ENCODE measurements around the gene SLC1A2. TPM values are rescaled to one million over a fixed set of nuclear protein-coding genes. Genes with fewer than 3 reads are reported as not detected.

The SLC1A2 gene
- total and polyA plus RNA-seq, 4 donors: 0.35 to 17.0 (median 1.1) TPM

DNA sequence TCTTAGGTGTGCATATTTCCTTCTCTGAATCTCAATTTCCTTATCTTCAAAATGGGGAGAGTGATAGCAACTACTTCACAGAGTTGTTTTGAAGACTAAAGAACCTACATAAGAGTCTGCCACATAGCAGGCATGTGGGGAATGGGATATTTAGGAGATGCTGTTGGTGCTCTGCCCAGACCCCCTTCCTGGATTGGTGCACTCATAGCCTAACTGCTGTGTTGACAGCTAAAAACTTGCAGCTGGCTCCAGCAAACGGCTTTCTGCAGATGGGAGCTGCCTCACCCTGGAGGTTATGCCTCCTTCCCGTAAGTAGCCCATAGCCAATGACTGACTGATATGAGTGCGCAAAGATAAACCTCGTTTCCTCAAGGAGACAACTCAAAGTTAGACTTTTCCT is 174.3 kb downstream of the SLC1A2 start:
- Histone ChIP-seq H3K4me3 (no peak overlapping the region), H3K27ac (ENCODE audit: low read depth in 1 of 2, low read length in 1 of 2) (peak overlapping the region in 1 of 2 donors; percentile 0), H3K9me3 (ENCODE audit: control insufficient read depth in 4 of 4, insufficient read depth in 3 of 4, low read length in 3 of 4) (no peaks in the 10 kb centered on the region), H3K9ac (ENCODE audit: insufficient read depth in 1 of 2, low read length in 2 of 2) (no peak overlapping the region), H3K36me3 (ENCODE audit: control insufficient read depth in 4 of 4, insufficient read depth in 4 of 4, low read length in 4 of 4) (no peaks in the 10 kb centered on the region), H3K4me1 (ENCODE audit: control insufficient read depth in 5 of 5, insufficient read depth in 5 of 5, low read length in 5 of 5) (peaks cover 0 to 2% (median 0%) of the 10 kb centered on the region in 5 donors), H3K27me3 (ENCODE audit: control insufficient read depth in 3 of 3, insufficient read depth in 3 of 3, low read length in 2 of 3) (no peaks in the 10 kb centered on the region)
- ATAC-seq (ENCODE audit: insufficient read depth, low FRiP score) (no peak), DNase-seq (peak; percentile 61 to 65 (median 62))
- WGBS, 2 donors: 78% methylated on average over 4 of the region's 4 CpGs
- TF ChIP-seq, protein P1, sequence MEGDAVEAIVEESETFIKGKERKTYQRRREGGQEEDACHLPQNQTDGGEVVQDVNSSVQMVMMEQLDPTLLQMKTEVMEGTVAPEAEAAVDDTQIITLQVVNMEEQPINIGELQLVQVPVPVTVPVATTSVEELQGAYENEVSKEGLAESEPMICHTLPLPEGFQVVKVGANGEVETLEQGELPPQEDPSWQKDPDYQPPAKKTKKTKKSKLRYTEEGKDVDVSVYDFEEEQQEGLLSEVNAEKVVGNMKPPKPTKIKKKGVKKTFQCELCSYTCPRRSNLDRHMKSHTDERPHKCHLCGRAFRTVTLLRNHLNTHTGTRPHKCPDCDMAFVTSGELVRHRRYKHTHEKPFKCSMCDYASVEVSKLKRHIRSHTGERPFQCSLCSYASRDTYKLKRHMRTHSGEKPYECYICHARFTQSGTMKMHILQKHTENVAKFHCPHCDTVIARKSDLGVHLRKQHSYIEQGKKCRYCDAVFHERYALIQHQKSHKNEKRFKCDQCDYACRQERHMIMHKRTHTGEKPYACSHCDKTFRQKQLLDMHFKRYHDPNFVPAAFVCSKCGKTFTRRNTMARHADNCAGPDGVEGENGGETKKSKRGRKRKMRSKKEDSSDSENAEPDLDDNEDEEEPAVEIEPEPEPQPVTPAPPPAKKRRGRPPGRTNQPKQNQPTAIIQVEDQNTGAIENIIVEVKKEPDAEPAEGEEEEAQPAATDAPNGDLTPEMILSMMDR (IDR thresholded peaks at IDR 0.05; ENCODE audit: control extremely low read depth, extremely low read depth): no peak

GRCh38 chr11:35243774-35244173 is 175.6 kb downstream of the SLC1A2 start:
- Histone ChIP-seq H3K36me3 (ENCODE audit: control insufficient read depth in 4 of 4, insufficient read depth in 4 of 4, low read length in 4 of 4) (no peaks in the 10 kb centered on the region), H3K27me3 (ENCODE audit: control insufficient read depth in 3 of 3, insufficient read depth in 3 of 3, low read length in 2 of 3) (no peaks in the 10 kb centered on the region), H3K27ac (ENCODE audit: low read depth in 1 of 2, low read length in 1 of 2) (no peak overlapping the region), H3K9me3 (ENCODE audit: control insufficient read depth in 4 of 4, insufficient read depth in 3 of 4, low read length in 3 of 4) (no peaks in the 10 kb centered on the region), H3K4me3 (no peak overlapping the region), H3K4me1 (ENCODE audit: control insufficient read depth in 5 of 5, insufficient read depth in 5 of 5, low read length in 5 of 5) (peaks cover 0 to 2% (median 0%) of the 10 kb centered on the region in 5 donors), H3K9ac (ENCODE audit: insufficient read depth in 1 of 2, low read length in 2 of 2) (no peak overlapping the region)
- no peak for DNase-seq
- 96 to 98% methylated on average over 2 of the region's 2 CpGs for WGBS, 2 donors
- ATAC-seq (ENCODE audit: insufficient read depth, low FRiP score): no peak
- TF ChIP-seq, protein P1 (IDR thresholded peaks at IDR 0.05; ENCODE audit: control extremely low read depth, extremely low read depth): no peak

GRCh38 chr11:35242412-35243242 is 176.7 kb downstream of the SLC1A2 start:
- WGBS, 2 donors: 86 to 87% methylated on average over 3 of the region's 3 CpGs
- Histone ChIP-seq H3K4me1 (ENCODE audit: control insufficient read depth in 5 of 5, insufficient read depth in 5 of 5, low read length in 5 of 5) (peaks cover 0 to 6% (median 0%) of the 10 kb centered on the region in 5 donors), H3K36me3 (ENCODE audit: control insufficient read depth in 4 of 4, insufficient read depth in 4 of 4, low read length in 4 of 4) (no peaks in the 10 kb centered on the region), H3K27me3 (ENCODE audit: control insufficient read depth in 3 of 3, insufficient read depth in 3 of 3, low read length in 2 of 3) (no peaks in the 10 kb centered on the region), H3K9me3 (ENCODE audit: control insufficient read depth in 4 of 4, insufficient read depth in 3 of 4, low read length in 3 of 4) (no peaks in the 10 kb centered on the region), H3K4me3 (no peak overlapping the region), H3K9ac (ENCODE audit: insufficient read depth in 1 of 2, low read length in 2 of 2) (no peak overlapping the region), H3K27ac (ENCODE audit: low read depth in 1 of 2, low read length in 1 of 2) (no peak overlapping the region)
- ATAC-seq (ENCODE audit: insufficient read depth, low FRiP score): no peak
- TF ChIP-seq, protein P1 (IDR thresholded peaks at IDR 0.05; ENCODE audit: control extremely low read depth, extremely low read depth): no peak
- no peak for DNase-seq

Data from lung (tissue), 12 donors.